HEK293T (cell line): ENCODE measurements around the gene ZSWIM5.

Experiments used
- BHLHE40 ChIP-seq: fragments of 450-650 bp; IDR thresholded peaks from 2 replicates; pipeline ENCODE4 v1.6.1; 2016; ENCODE audit warnings: mild to moderate bottlenecking, moderate library complexity, borderline replicate concordance
- ELF4 ChIP-seq: fragments of 450-650 bp; IDR thresholded peaks from 2 replicates; pipeline ENCODE4 v1.6.1; 2017; ENCODE audit warnings: antibody characterized with exemption
- FOXA1 ChIP-seq: fragments of 450-650 bp; IDR thresholded peaks from 2 replicates; pipeline ENCODE4 v1.6.1; 2016; ENCODE audit warnings: mild to moderate bottlenecking
- FOXK2 ChIP-seq: fragments of 450-650 bp; IDR thresholded peaks from 2 replicates; pipeline ENCODE4 v1.6.1; 2016; ENCODE audit warnings: mild to moderate bottlenecking
- FOXM1 ChIP-seq: fragments of 450-650 bp; IDR thresholded peaks from 2 replicates; pipeline ENCODE4 v1.6.1; 2017; ENCODE audit warnings: mild to moderate bottlenecking, borderline replicate concordance
- HDGF ChIP-seq: fragments of 450-650 bp; IDR thresholded peaks from 2 replicates; pipeline ENCODE4 v1.6.1; 2017; ENCODE audit warnings: antibody characterized with exemption, borderline replicate concordance
- SP1 ChIP-seq: fragments of 450-650 bp; IDR thresholded peaks from 2 replicates; pipeline ENCODE4 v1.6.1; 2017

DNA sequence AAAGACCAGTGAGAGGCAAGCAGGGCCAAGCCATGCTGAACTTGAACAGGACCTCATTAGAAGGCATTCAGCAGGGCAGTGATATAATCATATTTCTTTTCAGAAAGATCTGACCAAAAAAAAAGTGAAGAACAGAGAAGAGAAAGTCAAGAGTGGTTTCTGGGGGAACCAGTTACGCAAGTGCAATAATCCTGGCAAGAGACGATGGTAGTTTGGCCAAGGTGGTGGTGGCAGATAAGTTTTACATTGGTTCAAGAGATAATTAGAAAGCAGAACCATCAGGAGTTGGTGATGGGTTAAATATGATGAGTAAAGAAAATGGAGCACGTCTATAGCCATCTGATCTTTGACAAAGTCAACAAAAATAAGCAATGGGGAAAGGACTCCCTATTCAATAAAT, 54.3 kb downstream of the ZSWIM5 start:
- no peak for TF ChIP-seq BHLHE40
- TF ChIP-seq SP1 = no peak
- no peak for TF ChIP-seq FOXM1
- TF ChIP-seq FOXK2 = no peak
- no peak for TF ChIP-seq HDGF
- TF ChIP-seq FOXA1 = no peak
- TF ChIP-seq ELF4 = no peak
